HG03558 (cell line): ENCODE results near the gene METTL3.
"Not testable (repeated sequence)": the region's sequence is repeated elsewhere in the genome, so short reads cannot be mapped to it uniquely, and the experiment has no call there.

Source experiments
- ATAC-seq: cut with Tn5 transposase; IDR thresholded peaks from one replicate; pipeline ENCODE4 v1.9.1; 2021; ENCODE audit warnings: moderate number of reproducible peaks; ENCODE audit not compliant: unreplicated experiment; ENCODE audit errors: extremely low read depth

METTL3 gene

GRCh38 chr14:21510735-21511657, at the start of gene METTL3:
TSS of gene METTL3 (minus strand) at chr14:21511340. CDS start at chr14:21511223, 117 bp downstream.
- peak; percentile 98 for ATAC-seq

DNA sequence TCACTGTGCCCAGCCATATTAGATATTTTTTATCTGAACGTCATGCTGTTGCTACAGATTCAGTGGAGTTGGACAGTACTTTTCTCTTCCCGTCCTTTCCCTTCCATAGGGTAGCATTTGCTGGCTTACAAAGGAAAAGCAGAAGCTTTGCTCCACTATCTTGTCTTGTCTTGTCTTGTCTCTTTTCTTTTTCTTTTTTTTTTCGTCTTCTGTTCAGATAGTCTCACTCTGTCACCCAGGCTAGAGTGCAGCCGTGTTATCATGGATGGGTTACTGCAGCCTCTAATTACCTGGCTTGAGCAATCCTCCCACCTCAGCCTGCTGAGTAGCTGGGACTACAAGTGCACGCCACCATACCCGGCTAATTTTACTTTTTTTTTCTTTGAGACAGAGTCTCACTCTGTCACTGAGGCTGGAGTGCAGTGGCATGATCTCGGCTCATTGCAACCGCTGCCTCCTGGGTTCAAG, 47.6 kb upstream of the METTL3 start:
- ATAC-seq, result no peak

DNA sequence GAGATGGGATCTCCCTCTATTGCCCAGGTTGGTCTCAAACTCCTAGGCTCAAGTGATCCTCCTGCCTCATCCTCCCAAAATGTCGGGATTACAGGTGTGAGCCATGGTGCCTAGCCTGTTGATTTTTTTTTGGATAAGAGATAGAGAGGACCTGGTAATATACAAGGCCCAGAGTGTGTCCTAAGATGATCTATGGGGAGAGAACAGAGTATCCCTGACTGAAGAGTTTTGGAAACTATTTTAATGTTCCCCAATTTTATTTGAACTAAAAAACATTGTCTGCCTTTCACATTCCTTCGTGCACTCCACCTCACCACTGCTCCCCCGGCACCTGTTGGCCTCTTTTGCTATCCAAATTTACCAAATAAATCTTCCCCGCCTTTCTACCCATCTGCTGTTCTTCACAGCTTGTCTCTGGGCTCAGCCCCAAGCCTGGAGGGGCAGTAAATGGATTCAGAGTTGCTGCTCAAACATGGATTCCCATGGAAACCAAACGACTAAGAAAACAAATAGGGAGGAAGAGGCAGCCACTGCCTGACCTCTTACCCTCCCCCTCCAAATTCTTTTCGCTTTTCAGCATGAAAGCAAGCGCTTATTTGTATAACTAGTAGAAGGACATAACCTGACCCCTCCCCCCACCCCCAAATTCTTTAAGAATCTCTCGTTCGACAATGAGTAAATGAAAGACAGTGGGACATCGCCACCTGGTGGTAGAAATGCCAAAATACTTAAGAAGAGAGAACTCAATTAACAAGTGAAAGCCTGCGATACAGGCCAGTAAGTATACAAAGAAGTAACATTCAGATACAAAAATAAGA, 46.2 kb upstream of the METTL3 start:
- ATAC-seq, result no peak

GRCh38 chr14:21556378-21557083, 45.4 kb upstream of the METTL3 start:
- no peak for ATAC-seq

DNA sequence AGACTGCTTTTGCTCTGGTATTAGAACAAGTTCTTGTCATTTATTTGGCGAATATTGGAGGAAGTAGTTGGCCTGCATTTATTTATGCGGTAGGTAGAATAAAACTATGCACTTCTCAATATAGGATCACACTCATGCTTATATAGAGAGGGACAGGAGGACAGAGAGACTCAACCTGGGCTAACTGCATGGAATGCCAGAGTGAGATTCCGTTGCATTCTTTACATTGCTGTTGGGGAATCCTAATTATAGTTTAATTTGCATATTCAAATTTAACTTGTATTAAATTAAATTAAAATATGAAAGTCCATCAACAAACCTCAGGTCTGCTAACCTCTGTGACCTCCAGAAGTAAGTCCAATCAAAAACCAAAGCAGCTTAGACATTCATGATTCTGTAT, 42.1 kb upstream of the METTL3 start:
- ATAC-seq, result no peak

DNA sequence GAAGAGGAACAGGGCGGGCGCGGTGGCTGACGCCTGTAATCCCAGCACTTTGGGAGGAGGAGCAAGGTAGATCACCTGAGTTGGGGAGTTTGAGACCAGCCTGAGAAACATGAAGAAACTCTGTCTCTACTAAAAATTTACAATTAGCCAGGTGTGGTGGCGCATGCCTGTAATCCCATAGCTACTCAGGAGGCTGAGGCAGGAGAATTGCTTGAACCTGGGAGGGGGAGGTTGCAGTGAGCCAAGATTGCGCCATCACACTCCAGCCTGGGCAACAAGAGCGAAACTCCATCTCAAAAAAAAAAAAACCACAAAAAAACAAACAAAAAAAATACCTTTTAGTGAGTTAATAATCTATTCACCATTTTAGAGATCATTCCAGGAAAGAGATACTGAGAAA, 33.4 kb upstream of the METTL3 start:
- not testable (repeated sequence) for ATAC-seq

DNA sequence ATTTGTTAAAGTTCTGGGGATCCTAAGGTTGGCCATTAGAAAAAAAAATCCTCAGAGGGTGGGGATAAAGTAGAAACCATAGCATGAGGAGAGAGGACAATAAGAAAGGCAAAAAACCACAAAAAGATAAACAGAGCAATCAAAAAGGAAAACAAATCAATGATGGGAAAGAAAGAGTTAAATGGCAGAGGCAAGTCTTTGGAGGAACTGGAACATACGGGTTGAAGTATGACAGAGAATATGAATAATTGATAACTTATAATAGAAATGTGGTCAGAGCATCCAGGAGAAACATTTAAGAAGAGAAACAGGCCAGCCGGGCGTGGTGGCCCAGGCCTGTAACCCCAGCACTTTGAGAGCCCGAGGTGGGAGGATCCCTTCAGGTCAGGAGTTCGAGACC, 32.8 kb upstream of the METTL3 start:
- ATAC-seq, result no peak

DNA sequence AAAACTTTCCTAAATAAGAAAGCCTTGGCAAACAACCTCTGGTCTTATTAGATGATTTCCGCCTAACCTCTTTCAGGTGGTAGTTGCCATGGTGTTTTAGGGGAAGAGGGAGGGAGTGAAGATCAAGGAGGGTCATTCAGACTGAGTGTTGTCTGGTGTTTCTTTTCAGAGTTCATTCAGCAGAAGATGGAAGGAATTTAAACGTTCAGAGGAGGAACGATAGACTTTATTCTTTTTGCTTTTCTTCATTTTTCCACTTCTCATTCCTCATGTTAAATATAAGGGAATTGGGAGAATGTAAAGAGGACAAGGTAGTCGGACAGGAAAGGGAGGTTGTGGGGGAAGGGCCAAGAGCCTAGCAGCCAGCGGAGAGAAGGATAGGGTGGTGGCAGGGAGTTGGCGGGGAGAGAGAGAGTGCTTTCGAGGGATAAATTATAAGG, 32.4 kb upstream of the METTL3 start:
- ATAC-seq, result no peak

- no peak for ATAC-seq
These were observed 30.4 kb upstream of the METTL3 start for GRCh38 chr14:21541413-21542074.

GRCh38 chr14:21539189-21539940, 28.2 kb upstream of the METTL3 start:
- no peak for ATAC-seq

DNA sequence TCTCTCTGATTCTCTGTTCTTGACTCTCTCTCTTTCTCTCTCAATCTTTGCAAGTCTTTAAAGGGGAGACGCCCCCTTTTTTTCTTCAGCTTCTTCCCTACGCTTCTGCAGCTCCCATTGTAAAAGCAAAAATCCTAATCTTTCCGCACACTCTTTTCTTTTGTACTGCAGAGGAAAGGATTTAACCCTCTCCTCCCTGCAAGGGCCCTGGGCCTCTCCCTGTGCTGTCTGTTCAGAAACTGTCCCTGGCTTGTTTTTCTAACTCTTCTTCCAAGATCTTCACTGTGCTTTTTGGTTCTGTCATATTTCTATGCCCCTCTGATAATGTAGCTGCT, 25.9 kb upstream of the METTL3 start:
- ATAC-seq, result no peak

DNA sequence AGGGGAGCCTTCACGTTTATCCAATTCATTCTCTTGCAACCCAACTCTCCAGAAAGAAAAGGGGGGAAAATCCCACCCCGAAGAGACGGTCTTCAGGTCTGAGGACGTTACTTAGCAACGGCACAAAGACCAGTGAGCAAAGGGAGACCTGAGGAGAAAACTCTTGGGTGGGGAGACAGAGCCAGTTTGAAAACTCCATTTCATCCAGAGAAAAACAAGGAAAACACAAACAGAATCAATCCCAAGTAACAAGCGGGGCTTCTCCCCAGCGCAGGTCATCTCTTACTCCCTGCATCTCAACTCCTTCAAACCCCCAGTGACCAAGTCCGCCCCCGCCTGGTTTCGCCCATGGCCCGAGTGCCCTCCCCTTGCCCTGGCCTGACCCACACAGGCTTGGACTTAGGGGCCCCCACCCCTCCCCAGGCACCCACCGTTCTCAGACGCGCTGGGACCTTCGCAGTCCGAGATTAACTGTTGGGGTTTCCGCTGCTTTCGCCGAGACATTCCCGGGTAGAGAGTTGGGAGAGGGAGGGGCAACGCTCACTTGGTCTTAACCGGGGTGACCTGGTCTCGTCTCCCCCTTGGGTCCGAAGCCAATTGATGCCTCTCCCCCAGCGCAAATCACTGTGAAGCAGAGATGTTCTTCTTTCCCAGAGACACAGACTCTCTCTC, 25.4 kb upstream of the METTL3 start:
- ATAC-seq, result no peak

DNA sequence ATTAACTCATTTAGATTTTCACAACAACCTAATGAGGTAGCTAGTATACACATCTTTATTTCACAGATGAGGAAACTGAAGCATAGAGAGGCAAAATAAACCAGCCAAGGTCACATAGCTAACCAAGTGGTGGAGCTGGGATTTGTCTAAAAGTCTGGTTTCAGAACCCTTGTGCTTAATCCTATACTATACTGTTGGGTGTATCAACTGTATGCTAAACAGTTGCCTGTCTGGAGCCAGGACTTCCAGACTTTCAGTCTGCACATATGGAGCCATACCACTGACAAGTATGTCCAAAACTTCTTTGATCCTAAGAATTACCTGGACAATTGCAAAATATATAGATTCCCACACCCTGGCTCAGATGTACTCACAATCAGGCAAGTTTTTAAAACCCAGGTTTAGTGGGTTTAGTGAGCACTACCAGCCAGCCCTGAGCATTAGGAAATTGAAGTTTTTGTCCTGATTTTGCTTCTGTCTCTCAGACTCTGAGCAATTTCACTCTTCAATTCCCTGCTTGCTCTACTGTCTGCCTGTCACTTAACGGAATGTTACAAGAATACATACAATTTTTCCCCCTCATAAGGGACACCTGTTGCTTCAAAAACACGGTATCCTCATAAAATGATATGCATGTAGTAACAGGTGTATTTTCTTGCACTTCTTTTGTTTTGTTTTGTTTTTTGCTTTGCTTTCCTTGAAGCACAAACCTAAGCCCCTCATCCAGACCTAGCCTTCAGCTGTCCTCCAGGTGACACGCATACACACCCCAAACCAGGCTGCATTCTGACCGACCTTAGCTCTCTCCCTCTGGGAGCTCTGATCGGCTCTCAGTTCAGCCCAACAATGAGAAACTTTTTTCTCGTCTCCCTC, 24.6 kb upstream of the METTL3 start:
- ATAC-seq, result no peak

- no peak for ATAC-seq
These were observed 23.4 kb upstream of the METTL3 start for GRCh38 chr14:21534576-21534975.

DNA sequence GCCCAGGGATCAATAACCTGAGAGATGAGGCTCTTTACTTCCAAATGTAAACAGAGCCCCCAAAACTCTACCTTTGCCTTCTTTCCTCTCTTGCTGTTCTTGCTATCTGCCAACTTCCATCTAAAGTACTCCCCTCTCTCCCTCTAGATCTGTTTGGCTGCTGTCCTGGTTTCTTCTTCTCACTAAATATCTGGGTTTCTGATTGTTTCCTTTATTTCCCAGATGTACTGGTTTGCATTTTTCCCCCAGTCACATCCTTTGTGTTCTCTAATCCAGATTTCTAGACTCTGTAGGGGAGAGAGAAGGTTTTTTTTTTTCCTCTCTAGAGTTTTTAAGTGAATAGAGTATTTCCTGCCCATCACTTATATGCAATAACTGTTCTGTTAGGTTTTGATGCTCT, 22.2 kb upstream of the METTL3 start:
- no peak for ATAC-seq

DNA sequence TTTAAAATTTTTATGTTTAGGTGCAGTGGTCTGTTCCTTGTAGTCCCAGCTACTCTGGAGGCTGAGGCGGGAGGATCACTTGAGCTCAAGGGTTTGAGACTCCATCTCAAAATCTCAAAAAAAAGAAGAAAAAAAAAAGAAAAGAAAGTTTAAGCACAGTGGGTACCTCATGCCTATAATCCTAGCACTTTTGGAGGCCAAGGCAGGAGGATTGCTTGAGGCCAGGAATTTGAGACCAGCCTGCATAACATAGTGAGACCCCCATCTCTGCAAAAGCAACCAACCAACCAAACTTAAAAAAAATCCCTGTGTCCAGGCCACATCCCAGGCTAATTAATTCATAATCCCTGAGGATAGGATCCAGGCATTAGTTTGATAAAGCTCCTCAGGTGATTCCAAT, 18.4 kb upstream of the METTL3 start:
- ATAC-seq, result no peak

GRCh38 chr14:21528381-21529348, 17.5 kb upstream of the METTL3 start:
- ATAC-seq, result no peak
